BE2C (cell line): ENCODE measurements around the gene CFP.

Experiments
- DNase-seq: peaks from one replicate; pipeline ENCODE4 v3.0.0-alpha.2; 2020
- H3K27me3 ChIP-seq: fragments of 250-450 bp; sonication (Bioruptor Pico); 2 replicates; pipeline ENCODE4 v1.5.1; 2020; ENCODE audit warnings: mild to moderate bottlenecking
- H3K36me3 ChIP-seq: fragments of 250-450 bp; sonication (Bioruptor Pico); 2 replicates; pipeline ENCODE4 v1.5.1; 2020; ENCODE audit warnings: mild to moderate bottlenecking
- H3K4me1 ChIP-seq: fragments of 250-450 bp; sonication (Bioruptor Pico); 2 replicates; pipeline ENCODE4 v1.5.1; 2020
- H3K4me3 ChIP-seq: 2 replicates; pipeline ENCODE4 v1.5.1; 2011; ENCODE audit warnings: low read depth, low read length
- H3K9me3 ChIP-seq: fragments of 250-450 bp; sonication (Bioruptor Pico); 2 replicates; pipeline ENCODE4 v1.5.1; 2020
- CTCF ChIP-seq: IDR thresholded peaks from 2 replicates; pipeline ENCODE4 v1.5.1; 2012; ENCODE audit warnings: mild to moderate bottlenecking, low read depth, low read length

CFP gene

GRCh38 chrX:47621851-47622250, 7.9 kb downstream of the CFP start:
- Histone ChIP-seq H3K4me3 (no peak overlapping the region), H3K9me3 (no peaks in the 10 kb centered on the region), H3K4me1 (no peaks in the 10 kb centered on the region), H3K36me3 (no peaks in the 10 kb centered on the region), H3K27me3 (no peaks in the 10 kb centered on the region)
- TF ChIP-seq CTCF, result no peak
- no peak for DNase-seq

- no peaks in the 10 kb centered on the region for H3K36me3 ChIP-seq
- no peak for DNase-seq
- no peaks in the 10 kb centered on the region for H3K4me1 ChIP-seq
- TF ChIP-seq CTCF, result no peak
- no peak overlapping the region for H3K4me3 ChIP-seq
- H3K9me3 ChIP-seq, result no peaks in the 10 kb centered on the region
- no peaks in the 10 kb centered on the region for H3K27me3 ChIP-seq
Measured at GRCh38 chrX:47620303-47620685, 9.4 kb downstream of the CFP start.

GRCh38 chrX:47619486-47620302, 10.0 kb downstream of the CFP start, which contains the start of gene SYN1:
Gene SYN1, minus strand, starts transcription at chrX:47619857. Its CDS starts 129 bp downstream, at chrX:47619728.
- Histone ChIP-seq H3K9me3 (no peaks in the 10 kb centered on the region), H3K4me3 (peak within 1 kb of the TSS; percentile 55), H3K36me3 (no peaks in the 10 kb centered on the region), H3K27me3 (no peaks in the 10 kb centered on the region), H3K4me1 (no peaks in the 10 kb centered on the region)
- TF ChIP-seq CTCF, result peak; percentile 10; the same call in 1 of the 2 replicates
- peak; percentile 86 for DNase-seq

- no peak for TF ChIP-seq CTCF
- H3K27me3 ChIP-seq, result no peaks in the 10 kb centered on the region
- no peaks in the 10 kb centered on the region for H3K36me3 ChIP-seq
- no peak for DNase-seq
- no peaks in the 10 kb centered on the region for H3K9me3 ChIP-seq
- no peaks in the 10 kb centered on the region for H3K4me1 ChIP-seq
- H3K4me3 ChIP-seq, result peak overlapping the region; percentile 55
Measured at GRCh38 chrX:47618923-47619485, 10.7 kb downstream of the CFP start.

GRCh38 chrX:47614618-47615017, 15.1 kb downstream of the CFP start:
- DNase-seq, result no peak
- Histone ChIP-seq H3K4me1 (no peaks in the 10 kb centered on the region), H3K36me3 (no peaks in the 10 kb centered on the region), H3K27me3 (no peaks in the 10 kb centered on the region), H3K4me3 (no peak overlapping the region), H3K9me3 (no peaks in the 10 kb centered on the region)
- no peak for TF ChIP-seq CTCF

GRCh38 chrX:47613082-47613481, 16.6 kb downstream of the CFP start:
- H3K27me3 ChIP-seq, result no peaks in the 10 kb centered on the region
- H3K4me3 ChIP-seq, result no peak overlapping the region
- TF ChIP-seq CTCF, result no peak

More at GRCh38 chrX:47613082-47613481, 16.6 kb downstream of the CFP start:
- no peaks in the 10 kb centered on the region for H3K4me1 ChIP-seq
- no peaks in the 10 kb centered on the region for H3K36me3 ChIP-seq
- DNase-seq, result no peak
- H3K9me3 ChIP-seq, result no peaks in the 10 kb centered on the region
